ENCODE measurements around the gene UBAP1L.

The UBAP1L gene

GRCh38 chr15:65088643-65089021 lies 26.4 kb downstream of the UBAP1L start:
- Histone ChIP-seq H3K9ac (ENCODE audit: low read depth, low read length) (no peak overlapping the region), H3K27me3 (ENCODE audit: control insufficient read depth, insufficient read depth, low read length) (no peaks in the 10 kb centered on the region), H3K9me3 (ENCODE audit: control insufficient read depth, insufficient read depth, low read length) (no peaks in the 10 kb centered on the region), H3K36me3 (ENCODE audit: control insufficient read depth, insufficient read depth, low read length) (no peaks in the 10 kb centered on the region), H3K4me1 (ENCODE audit: control insufficient read depth, insufficient read depth, low read length) (peaks cover 7% of the 10 kb centered on the region), H3K4me3 (ENCODE audit: low read depth, low read length) (no peak overlapping the region)

GRCh38 chr15:65087873-65088642 lies 26.9 kb downstream of the UBAP1L start:
- no peaks in the 10 kb centered on the region for H3K9me3 ChIP-seq (ENCODE audit: control insufficient read depth, insufficient read depth, low read length)
- H3K27me3 ChIP-seq (ENCODE audit: control insufficient read depth, insufficient read depth, low read length) = no peaks in the 10 kb centered on the region
- H3K9ac ChIP-seq (ENCODE audit: low read depth, low read length) = no peak overlapping the region
- no peaks in the 10 kb centered on the region for H3K36me3 ChIP-seq (ENCODE audit: control insufficient read depth, insufficient read depth, low read length)
- H3K4me1 ChIP-seq (ENCODE audit: control insufficient read depth, insufficient read depth, low read length) = peaks cover 10% of the 10 kb centered on the region
- H3K4me3 ChIP-seq (ENCODE audit: low read depth, low read length) = no peak overlapping the region

- Histone ChIP-seq H3K4me1 (ENCODE audit: control insufficient read depth, insufficient read depth, low read length) (peaks cover 16% of the 10 kb centered on the region), H3K9me3 (ENCODE audit: control insufficient read depth, insufficient read depth, low read length) (no peaks in the 10 kb centered on the region), H3K4me3 (ENCODE audit: low read depth, low read length) (no peak overlapping the region), H3K36me3 (ENCODE audit: control insufficient read depth, insufficient read depth, low read length) (no peaks in the 10 kb centered on the region), H3K9ac (ENCODE audit: low read depth, low read length) (no peak overlapping the region), H3K27me3 (ENCODE audit: control insufficient read depth, insufficient read depth, low read length) (no peaks in the 10 kb centered on the region)
Observed at GRCh38 chr15:65087411-65087810, 27.6 kb downstream of the UBAP1L start.

- Histone ChIP-seq H3K27me3 (ENCODE audit: control insufficient read depth, insufficient read depth, low read length) (no peaks in the 10 kb centered on the region), H3K4me1 (ENCODE audit: control insufficient read depth, insufficient read depth, low read length) (peaks cover 20% of the 10 kb centered on the region), H3K9me3 (ENCODE audit: control insufficient read depth, insufficient read depth, low read length) (no peaks in the 10 kb centered on the region), H3K36me3 (ENCODE audit: control insufficient read depth, insufficient read depth, low read length) (no peaks in the 10 kb centered on the region), H3K4me3 (ENCODE audit: low read depth, low read length) (no peak overlapping the region), H3K9ac (ENCODE audit: low read depth, low read length) (no peak overlapping the region)
Observed at GRCh38 chr15:65086680-65087111, 28.3 kb downstream of the UBAP1L start.

GRCh38 chr15:65085990-65086679 lies 28.9 kb downstream of the UBAP1L start:
- Histone ChIP-seq H3K4me1 (ENCODE audit: control insufficient read depth, insufficient read depth, low read length) (peaks cover 20% of the 10 kb centered on the region), H3K4me3 (ENCODE audit: low read depth, low read length) (no peak overlapping the region), H3K36me3 (ENCODE audit: control insufficient read depth, insufficient read depth, low read length) (no peaks in the 10 kb centered on the region), H3K9ac (ENCODE audit: low read depth, low read length) (no peak overlapping the region), H3K9me3 (ENCODE audit: control insufficient read depth, insufficient read depth, low read length) (no peaks in the 10 kb centered on the region), H3K27me3 (ENCODE audit: control insufficient read depth, insufficient read depth, low read length) (no peaks in the 10 kb centered on the region)

- Histone ChIP-seq H3K9me3 (ENCODE audit: control insufficient read depth, insufficient read depth, low read length) (no peaks in the 10 kb centered on the region), H3K4me3 (ENCODE audit: low read depth, low read length) (no peak overlapping the region), H3K9ac (ENCODE audit: low read depth, low read length) (no peak overlapping the region), H3K4me1 (ENCODE audit: control insufficient read depth, insufficient read depth, low read length) (peaks cover 20% of the 10 kb centered on the region), H3K36me3 (ENCODE audit: control insufficient read depth, insufficient read depth, low read length) (no peaks in the 10 kb centered on the region), H3K27me3 (ENCODE audit: control insufficient read depth, insufficient read depth, low read length) (peaks cover 2% of the 10 kb centered on the region)
Observed at GRCh38 chr15:65085207-65085753, 29.7 kb downstream of the UBAP1L start.

GRCh38 chr15:65084500-65085206 lies 30.3 kb downstream of the UBAP1L start:
- Histone ChIP-seq H3K4me1 (ENCODE audit: control insufficient read depth, insufficient read depth, low read length) (peaks cover 20% of the 10 kb centered on the region), H3K36me3 (ENCODE audit: control insufficient read depth, insufficient read depth, low read length) (no peaks in the 10 kb centered on the region)

GRCh38 chr15:65083262-65083701 lies 31.7 kb downstream of the UBAP1L start:
- Histone ChIP-seq H3K36me3 (ENCODE audit: control insufficient read depth, insufficient read depth, low read length) (no peaks in the 10 kb centered on the region), H3K9ac (ENCODE audit: low read depth, low read length) (no peak overlapping the region)

More at GRCh38 chr15:65084500-65085206, 30.3 kb downstream of the UBAP1L start:
- no peak overlapping the region for H3K9ac ChIP-seq (ENCODE audit: low read depth, low read length)
- no peaks in the 10 kb centered on the region for H3K9me3 ChIP-seq (ENCODE audit: control insufficient read depth, insufficient read depth, low read length)
- peaks cover 2% of the 10 kb centered on the region for H3K27me3 ChIP-seq (ENCODE audit: control insufficient read depth, insufficient read depth, low read length)
- H3K4me3 ChIP-seq (ENCODE audit: low read depth, low read length) = no peak overlapping the region

GRCh38 chr15:65082303-65082953 lies 32.6 kb downstream of the UBAP1L start:
- H3K9me3 ChIP-seq (ENCODE audit: control insufficient read depth, insufficient read depth, low read length) = no peaks in the 10 kb centered on the region
- H3K4me3 ChIP-seq (ENCODE audit: low read depth, low read length) = no peak overlapping the region
- H3K27me3 ChIP-seq (ENCODE audit: control insufficient read depth, insufficient read depth, low read length) = peaks cover 12% of the 10 kb centered on the region
- peaks cover 23% of the 10 kb centered on the region for H3K4me1 ChIP-seq (ENCODE audit: control insufficient read depth, insufficient read depth, low read length)
- H3K9ac ChIP-seq (ENCODE audit: low read depth, low read length) = no peak overlapping the region
- no peaks in the 10 kb centered on the region for H3K36me3 ChIP-seq (ENCODE audit: control insufficient read depth, insufficient read depth, low read length)

More at GRCh38 chr15:65083262-65083701, 31.7 kb downstream of the UBAP1L start:
- H3K4me1 ChIP-seq (ENCODE audit: control insufficient read depth, insufficient read depth, low read length) = peaks cover 22% of the 10 kb centered on the region
- H3K9me3 ChIP-seq (ENCODE audit: control insufficient read depth, insufficient read depth, low read length) = no peaks in the 10 kb centered on the region
- H3K27me3 ChIP-seq (ENCODE audit: control insufficient read depth, insufficient read depth, low read length) = peaks cover 9% of the 10 kb centered on the region
- H3K4me3 ChIP-seq (ENCODE audit: low read depth, low read length) = no peak overlapping the region

- Histone ChIP-seq H3K4me1 (ENCODE audit: control insufficient read depth, insufficient read depth, low read length) (peaks cover 23% of the 10 kb centered on the region), H3K9me3 (ENCODE audit: control insufficient read depth, insufficient read depth, low read length) (no peaks in the 10 kb centered on the region), H3K36me3 (ENCODE audit: control insufficient read depth, insufficient read depth, low read length) (no peaks in the 10 kb centered on the region), H3K27me3 (ENCODE audit: control insufficient read depth, insufficient read depth, low read length) (peaks cover 12% of the 10 kb centered on the region), H3K4me3 (ENCODE audit: low read depth, low read length) (no peak overlapping the region), H3K9ac (ENCODE audit: low read depth, low read length) (no peak overlapping the region)
Observed at GRCh38 chr15:65081758-65082157, 33.2 kb downstream of the UBAP1L start.

GRCh38 chr15:65081270-65081669 lies 33.7 kb downstream of the UBAP1L start:
- peaks cover 12% of the 10 kb centered on the region for H3K27me3 ChIP-seq (ENCODE audit: control insufficient read depth, insufficient read depth, low read length)
- no peak overlapping the region for H3K9ac ChIP-seq (ENCODE audit: low read depth, low read length)
- peaks cover 23% of the 10 kb centered on the region for H3K4me1 ChIP-seq (ENCODE audit: control insufficient read depth, insufficient read depth, low read length)
- no peaks in the 10 kb centered on the region for H3K36me3 ChIP-seq (ENCODE audit: control insufficient read depth, insufficient read depth, low read length)
- H3K9me3 ChIP-seq (ENCODE audit: control insufficient read depth, insufficient read depth, low read length) = no peaks in the 10 kb centered on the region
- H3K4me3 ChIP-seq (ENCODE audit: low read depth, low read length) = no peak overlapping the region

Data from iPS-15b (cell line).